MV-4-11 (cell line): ENCODE results near the gene KIAA1328.
"Not testable (repeated sequence)": the region's sequence is repeated elsewhere in the genome, so short reads cannot be mapped to it uniquely, and the experiment has no call there.

Experiments
- DNase-seq: peaks from one replicate; lab custom pipeline; 2025; lab: John Stamatoyannopoulos, UW

Gene KIAA1328

GRCh38 chr18:36887864-36888263 lies 58.9 kb downstream of the KIAA1328 start:
- no peak for DNase-seq

DNA sequence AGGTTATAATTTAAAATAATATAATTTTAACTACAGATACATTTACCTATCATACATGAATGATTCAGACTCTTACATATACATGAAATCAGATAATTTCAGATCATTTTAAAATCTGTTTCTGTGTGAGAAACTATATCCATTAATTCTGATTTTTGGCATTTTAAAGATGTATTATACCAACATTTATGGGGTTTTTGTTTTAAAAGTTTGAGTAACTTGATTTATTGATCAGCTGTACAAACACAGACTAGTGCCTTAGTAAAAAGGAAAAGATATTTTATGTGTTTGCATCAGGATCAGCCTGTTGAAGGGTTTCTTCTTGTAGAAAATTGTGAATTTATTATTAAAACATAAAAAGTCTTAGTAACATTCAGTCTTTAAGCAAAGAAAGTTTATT lies 59.9 kb downstream of the KIAA1328 start:
- no peak for DNase-seq

DNA sequence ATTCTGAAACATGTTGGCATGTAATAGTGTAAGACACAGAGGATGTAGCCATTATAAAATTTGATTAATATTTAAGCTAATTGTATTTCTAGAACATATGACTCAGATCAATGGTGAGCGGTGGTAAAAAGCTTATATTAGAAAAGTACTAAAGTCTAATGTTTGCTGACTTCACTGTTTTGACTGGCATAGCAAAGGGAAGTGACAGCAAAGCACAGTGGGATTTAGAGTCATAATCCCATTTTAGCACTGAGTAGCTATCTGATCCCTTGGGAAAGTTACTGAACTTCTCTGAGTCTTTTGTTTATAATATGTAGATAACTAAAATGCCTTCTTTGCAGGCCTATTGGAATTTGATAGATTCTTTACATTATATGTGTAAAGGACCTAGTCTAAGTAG lies 60.4 kb downstream of the KIAA1328 start:
- DNase-seq: no peak

GRCh38 chr18:36889742-36890141 lies 60.8 kb downstream of the KIAA1328 start:
- no peak for DNase-seq

- no peak for DNase-seq
These were observed 61.7 kb downstream of the KIAA1328 start for GRCh38 chr18:36890598-36890997.

DNA sequence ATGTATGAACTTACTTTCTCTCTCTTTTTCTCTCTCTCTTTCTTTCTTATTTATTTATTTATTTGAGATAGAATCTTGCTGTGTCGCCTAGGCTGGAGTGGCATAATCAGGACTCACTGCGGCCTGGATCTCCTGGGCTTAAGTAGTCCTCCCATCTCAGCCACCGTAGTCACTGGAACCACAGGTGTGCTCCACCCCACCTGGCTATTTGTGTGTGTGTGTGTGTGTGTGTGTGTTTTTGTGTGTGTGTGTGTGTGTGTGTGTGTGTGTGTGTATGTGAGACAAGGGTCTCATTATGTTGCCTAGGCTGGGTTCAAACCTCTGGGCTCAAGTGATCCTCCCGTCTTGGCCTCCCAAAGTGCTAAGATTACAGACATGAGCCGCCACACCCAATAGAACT lies 64.3 kb downstream of the KIAA1328 start:
- DNase-seq: no peak

DNA sequence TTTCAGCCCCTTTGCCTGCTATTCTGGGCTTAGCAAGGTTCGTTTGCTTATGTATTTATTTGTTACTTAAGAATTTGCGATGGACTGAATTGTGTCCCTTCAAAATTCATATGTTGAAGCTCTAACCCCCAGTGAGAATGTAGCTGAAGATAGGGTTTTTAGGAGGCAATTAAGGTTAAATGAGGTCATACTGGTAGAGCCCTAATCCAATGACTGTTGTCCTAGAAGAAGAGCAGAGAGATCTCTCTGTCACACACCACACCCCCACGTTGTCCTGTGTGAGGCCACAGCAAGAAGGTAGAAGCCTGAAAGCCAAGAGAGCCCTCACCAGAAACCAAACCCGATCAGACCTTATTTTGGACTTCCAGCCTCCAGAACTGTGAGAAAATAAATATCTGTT lies 66.7 kb downstream of the KIAA1328 start:
- no peak for DNase-seq

DNA sequence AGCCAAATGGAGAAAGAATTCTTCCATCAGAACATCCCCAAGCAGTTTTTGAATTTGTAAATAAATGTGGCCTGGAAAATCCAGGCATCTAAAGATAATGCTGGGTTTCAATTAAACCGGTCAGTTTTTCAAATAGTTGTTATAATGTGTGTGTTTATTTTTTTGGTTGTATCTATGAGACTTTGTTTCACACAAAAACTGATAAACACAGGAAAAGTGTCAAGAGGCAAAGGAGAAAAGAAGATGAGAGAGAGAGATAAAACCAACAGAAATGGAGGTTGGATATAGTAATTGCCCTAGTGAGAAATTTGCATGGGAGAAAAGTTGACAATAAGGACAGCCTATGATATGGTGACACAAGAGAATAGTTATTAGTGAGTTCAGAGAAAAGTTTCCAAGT lies 68.3 kb downstream of the KIAA1328 start:
- DNase-seq: no peak

- DNase-seq: peak; percentile 57
These were observed 70.4 kb downstream of the KIAA1328 start for GRCh38 chr18:36899289-36899688.

DNA sequence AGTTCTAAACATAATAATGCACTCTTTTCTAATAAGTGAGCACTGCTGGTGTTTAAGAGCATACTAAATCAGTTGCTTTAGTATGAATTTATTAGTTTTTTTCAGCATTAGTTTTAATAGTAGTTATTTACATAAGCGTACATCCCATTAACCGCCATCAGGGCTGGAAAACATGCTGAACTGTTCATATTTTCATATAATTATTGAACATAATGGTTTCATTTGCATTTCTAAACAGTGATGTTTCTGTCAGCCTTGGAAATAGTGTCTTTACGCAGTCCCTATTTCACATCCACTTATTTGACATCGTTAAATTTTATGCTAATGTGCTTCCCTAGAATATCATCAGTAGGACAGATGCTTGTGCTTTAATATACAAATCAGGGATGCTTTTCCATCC lies 71.5 kb downstream of the KIAA1328 start:
- no peak for DNase-seq

- DNase-seq: no peak
These were observed 72.4 kb downstream of the KIAA1328 start for GRCh38 chr18:36901277-36901701.

- DNase-seq: peak; percentile 3
These were observed 74.4 kb downstream of the KIAA1328 start for GRCh38 chr18:36903215-36903928.

DNA sequence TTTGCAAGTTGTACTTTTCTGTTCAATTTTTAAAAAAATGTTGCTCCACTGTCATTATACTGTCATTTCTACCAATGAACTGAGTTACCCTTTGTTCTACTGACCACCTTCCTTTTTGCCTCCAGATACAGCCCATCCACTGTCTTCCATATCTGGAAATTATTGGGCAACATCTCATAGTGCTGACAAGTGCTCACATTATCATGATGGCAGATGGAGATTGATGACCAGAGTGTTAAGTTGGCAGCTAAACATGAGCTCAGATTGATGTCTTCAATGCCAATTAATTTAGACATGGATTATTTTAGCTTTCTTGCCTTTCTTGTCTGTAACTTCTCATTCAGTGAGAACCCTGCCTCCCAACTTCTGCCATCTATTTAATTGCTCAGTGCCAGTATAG lies 76.6 kb downstream of the KIAA1328 start:
- DNase-seq: no peak

GRCh38 chr18:36909282-36909681 lies 80.4 kb downstream of the KIAA1328 start:
- not testable (repeated sequence) for DNase-seq

DNA sequence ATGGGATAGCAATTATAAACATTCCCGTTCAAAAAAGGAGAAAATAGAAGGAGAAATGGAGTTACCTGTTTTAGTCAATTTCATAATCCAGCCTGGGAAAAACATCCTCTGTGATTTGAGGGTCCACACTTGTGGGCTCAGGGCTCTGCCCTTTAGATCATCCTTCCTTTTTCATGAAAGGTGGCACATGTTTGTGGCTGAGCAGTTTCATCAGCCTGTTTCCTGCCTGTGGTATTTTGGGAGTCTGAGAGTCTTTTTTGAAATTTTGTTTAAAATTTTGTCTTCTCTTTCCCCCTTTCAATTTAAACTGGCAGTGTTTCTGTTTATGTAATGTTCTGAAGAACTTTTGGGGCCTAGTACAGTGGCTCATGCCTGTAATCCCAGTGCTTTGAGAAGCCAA lies 84.0 kb downstream of the KIAA1328 start:
- DNase-seq: peak; percentile 78

DNA sequence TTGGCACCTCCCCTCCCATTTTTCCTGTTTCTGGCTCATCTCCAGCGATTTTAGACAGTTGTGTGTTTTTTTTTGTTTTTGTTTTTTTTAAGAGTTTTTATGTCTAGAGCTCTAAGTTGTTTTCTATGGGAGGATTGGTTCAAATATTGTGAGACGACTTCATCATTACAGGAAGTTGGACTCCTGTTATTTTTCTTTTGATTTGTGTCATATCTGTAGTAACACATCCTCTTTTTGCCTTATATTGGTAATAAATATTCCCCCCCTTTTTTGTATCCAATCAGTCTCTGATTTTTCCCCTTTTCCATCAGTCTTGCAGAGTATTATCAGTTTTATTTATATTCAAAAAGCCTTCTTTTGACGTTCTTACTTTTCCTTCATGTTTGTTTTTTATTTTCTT lies 89.0 kb downstream of the KIAA1328 start:
- DNase-seq: no peak

DNA sequence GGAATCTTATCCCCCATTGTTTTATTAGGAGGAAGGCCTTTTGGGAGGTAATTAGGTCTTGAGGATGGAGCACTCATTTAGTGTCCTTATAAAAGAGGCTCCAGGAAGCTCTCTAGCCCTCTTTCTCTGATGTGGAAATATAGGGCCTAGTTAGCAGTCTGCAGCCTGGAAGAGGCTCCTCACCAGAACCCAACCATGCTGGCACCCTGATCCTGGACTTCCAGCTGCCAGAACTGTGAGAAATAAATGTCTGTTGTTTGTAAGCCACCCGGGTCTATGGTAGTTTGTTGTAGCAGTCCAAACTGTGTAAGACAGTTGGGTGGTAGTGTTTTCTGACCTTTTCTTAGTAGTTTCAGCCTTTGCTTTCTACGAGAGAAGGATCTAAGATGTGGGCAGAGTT lies 100.7 kb downstream of the KIAA1328 start:
- DNase-seq: no peak

GRCh38 chr18:36931106-36931505 lies 102.2 kb downstream of the KIAA1328 start:
- DNase-seq: no peak

DNA sequence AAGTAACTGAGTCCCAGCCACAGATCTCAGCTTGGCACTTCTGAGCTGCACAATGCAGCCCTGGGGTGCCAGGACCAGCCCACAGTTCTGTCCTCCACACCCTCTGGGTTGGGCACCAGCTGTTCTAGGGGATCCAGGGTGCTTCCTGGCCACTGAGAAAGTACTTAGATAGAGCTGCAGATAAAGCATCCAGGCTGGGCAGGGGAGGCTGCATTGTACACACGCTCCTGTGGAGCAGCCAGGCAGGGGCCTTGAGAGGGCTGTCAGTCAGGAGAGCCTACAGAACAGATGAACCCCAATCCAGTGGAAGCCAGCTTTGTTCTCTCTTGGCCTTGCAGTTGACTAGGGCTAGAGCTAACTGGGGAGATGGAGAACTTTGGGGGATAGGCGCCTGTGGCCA lies 104.6 kb downstream of the KIAA1328 start:
- DNase-seq: no peak

GRCh38 chr18:36934884-36935283 lies 106.0 kb downstream of the KIAA1328 start:
- no peak for DNase-seq

GRCh38 chr18:36942264-36942663 lies 113.3 kb downstream of the KIAA1328 start:
- peak; percentile 38 for DNase-seq

DNA sequence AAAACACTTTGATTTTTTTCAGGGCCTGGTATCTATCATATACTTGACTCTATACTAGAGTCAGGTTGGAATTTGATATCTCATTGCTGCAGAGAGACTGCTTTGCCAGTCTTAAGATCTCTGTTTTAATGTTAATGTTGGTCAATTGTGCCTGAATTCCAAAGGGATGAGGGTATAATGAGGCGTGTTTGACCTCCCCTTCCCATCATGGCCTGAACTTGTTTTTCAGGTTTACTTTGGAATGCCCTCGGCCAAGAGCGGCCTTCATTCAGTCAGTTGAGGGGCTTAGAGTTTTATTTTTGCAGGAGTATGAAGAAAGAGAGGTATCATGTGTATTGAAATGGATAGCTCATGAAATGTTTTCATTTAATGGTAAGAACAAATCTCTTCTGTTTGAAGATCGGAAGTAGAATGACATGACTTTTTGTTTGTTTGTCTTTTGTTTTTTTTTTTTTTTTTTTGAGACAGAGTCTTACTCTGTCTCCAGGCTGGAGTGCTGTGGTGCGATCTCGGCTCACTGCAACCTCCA lies 119.0 kb downstream of the KIAA1328 start:
- DNase-seq: no peak

- DNase-seq: no peak
These were observed 121.4 kb downstream of the KIAA1328 start for GRCh38 chr18:36950282-36950681.

- no peak for DNase-seq
These were observed 122.0 kb downstream of the KIAA1328 start for GRCh38 chr18:36950960-36951359.
